Right ventricle myocardium inferior (tissue), 1 donor: ENCODE results near the gene PHC2. TPM values are rescaled to one million over a fixed set of nuclear protein-coding genes. Genes with fewer than 3 reads are reported as not detected.

Source experiments
- ATAC-seq: fragments of 200-7000 bp; cut with Tn5 transposase; one replicate; pipeline ENCODE4 v1.9.1; 2020; ENCODE audit warnings: mild to moderate bottlenecking, moderate library complexity
- DNase-seq: peaks from one replicate; pipeline ENCODE4 v3.0.0; 2021; ENCODE audit errors: missing footprints
- intact Hi-C: fragments of 100-400 bp; cut with DNase I; formaldehyde crosslinking; loops from one replicate; pipeline ENCODE4 v1.11.0; 2022
- total RNA-seq: library from RNA; stranded (reverse); fragmentation: NEBNext Ultra II Directional; extraction: Animal tissue kit (Norgen Biotek cat#: 25700); gene quantifications from one replicate; pipeline ENCODE4 v1.2.1, GENCODE V29; 2021
- donor health status: DM: no; HTN: yes; CAD: no; lungs with severe emphysema.

PHC2 gene
- total RNA-seq, 1 donor from 2014 or later: 102 TPM

GRCh38 chr1:33429856-33430691 lies 821 bp downstream of the PHC2 start:
- ATAC-seq (no peak), DNase-seq (no peak)
- intact Hi-C loops: no loop called here

- intact Hi-C loops: no loop called here
- no peak for ATAC-seq
- no peak for DNase-seq
Measured at GRCh38 chr1:33429332-33429731, 1.6 kb downstream of the PHC2 start.

GRCh38 chr1:33428661-33429060 lies 2.2 kb downstream of the PHC2 start:
- ATAC-seq: no peak
- intact Hi-C loops: no loop called here
- no peak for DNase-seq

- DNase-seq: no peak
- no peak for ATAC-seq
- intact Hi-C loops: loop anchor here (1.0 kb wide), 1 partner anchor 56 kb away; no protein-coding TSS in a partner anchor
Measured at GRCh38 chr1:33426916-33427315, 4.0 kb downstream of the PHC2 start.

- intact Hi-C loops: no loop called here
- no peak for ATAC-seq
- no peak for DNase-seq
Measured at GRCh38 chr1:33425900-33426299, 5.0 kb downstream of the PHC2 start.

GRCh38 chr1:33424610-33425009 lies 6.3 kb downstream of the PHC2 start:
- ATAC-seq (no peak), DNase-seq (no peak)
- intact Hi-C loops: no loop called here

- no peak for ATAC-seq
- intact Hi-C loops: no loop called here
- DNase-seq: no peak
Measured at GRCh38 chr1:33424205-33424604, 6.7 kb downstream of the PHC2 start.

GRCh38 chr1:33420870-33421775 lies 9.8 kb downstream of the PHC2 start:
- no peak for ATAC-seq
- DNase-seq: no peak
- intact Hi-C loops: no loop called here

GRCh38 chr1:33418811-33419210 lies 12.1 kb downstream of the PHC2 start:
- DNase-seq (no peak), ATAC-seq (no peak)
- intact Hi-C loops: no loop called here

- DNase-seq: no peak
- ATAC-seq: peak; percentile 63
- intact Hi-C loops: no loop called here
Measured at GRCh38 chr1:33414879-33415278, 16.0 kb downstream of the PHC2 start.

- intact Hi-C loops: no loop called here
- no peak for DNase-seq
- peak; percentile 69 for ATAC-seq
Measured at GRCh38 chr1:33410091-33410701, 20.7 kb downstream of the PHC2 start.

GRCh38 chr1:33408093-33408436 lies 22.8 kb downstream of the PHC2 start:
- ATAC-seq (no peak), DNase-seq (no peak)
- intact Hi-C loops: no loop called here

- intact Hi-C loops: no loop called here
- no peak for ATAC-seq
- no peak for DNase-seq
Measured at GRCh38 chr1:33407352-33408092, 23.4 kb downstream of the PHC2 start.

- intact Hi-C loops: no loop called here
- ATAC-seq: no peak
- DNase-seq: no peak
Measured at GRCh38 chr1:33402206-33402605, 28.7 kb downstream of the PHC2 start.

GRCh38 chr1:33401471-33401870 lies 29.4 kb downstream of the PHC2 start:
- ATAC-seq (no peak), DNase-seq (no peak)
- intact Hi-C loops: no loop called here

GRCh38 chr1:33400153-33400911 lies 30.6 kb downstream of the PHC2 start:
- DNase-seq: no peak
- intact Hi-C loops: no loop called here
- peak; percentile 79 for ATAC-seq

- no peak for ATAC-seq
- intact Hi-C loops: no loop called here
- DNase-seq: no peak
Measured at GRCh38 chr1:33399375-33399774, 31.5 kb downstream of the PHC2 start.

GRCh38 chr1:33397994-33398393 lies 32.9 kb downstream of the PHC2 start:
- no peak for ATAC-seq
- intact Hi-C loops: no loop called here
- no peak for DNase-seq
